Measurements from ENCODE around the gene GHRH. TPM values are rescaled to one million over a fixed set of nuclear protein-coding genes. Genes with fewer than 3 reads are reported as not detected.

GHRH gene
- total RNA-seq, 4 donors from 2014 or later: not detected

GRCh38 chr20:37228082-37228481, 33.5 kb downstream of the GHRH start:
- 30 to 35% methylated on average over 6 of the region's 6 CpGs for WGBS, 2 donors
- DNase-seq: no peak

GRCh38 chr20:37226889-37227288, 34.7 kb downstream of the GHRH start:
- 76 to 85% methylated on average over 3 of the region's 3 CpGs for WGBS, 2 donors
- TF ChIP-seq POLR2A (IDR thresholded peaks at IDR 0.05) (no peak), CTCF (IDR thresholded peaks at IDR 0.05) (no peak)
- Histone ChIP-seq H3K36me3 (peaks cover 18 to 100% (median 57%) of the 10 kb centered on the region in 3 donors), H3K4me3 (no peak overlapping the region), H3K27me3 (no peaks in the 10 kb centered on the region), H3K4me1 (peaks cover 0 to 65% (median 32%) of the 10 kb centered on the region in 3 donors), H3K27ac (peak overlapping the region in 2 of 4 donors; percentile 30 to 75), H3K9me3 (no peaks in the 10 kb centered on the region)
- no peak for DNase-seq
- intact Hi-C loops (cut with DNase I): no loop called here

More at GRCh38 chr20:37228082-37228481, 33.5 kb downstream of the GHRH start:
- intact Hi-C loops (cut with DNase I): no loop called here
- peaks cover 18 to 100% (median 68%) of the 10 kb centered on the region in 3 donors for H3K36me3 ChIP-seq
- peaks cover 0 to 56% (median 32%) of the 10 kb centered on the region in 3 donors for H3K4me1 ChIP-seq
- no peaks in the 10 kb centered on the region for H3K9me3 ChIP-seq
- TF ChIP-seq POLR2A (IDR thresholded peaks at IDR 0.05) (no peak), CTCF (IDR thresholded peaks at IDR 0.05) (no peak)
- H3K4me3 ChIP-seq: no peak overlapping the region
- peak overlapping the region; percentile 1 to 75 (median 32) for H3K27ac ChIP-seq
- no peaks in the 10 kb centered on the region for H3K27me3 ChIP-seq

GRCh38 chr20:37225146-37225545, 36.5 kb downstream of the GHRH start:
- Histone ChIP-seq H3K27me3 (no peaks in the 10 kb centered on the region), H3K36me3 (peaks cover 14 to 100% (median 39%) of the 10 kb centered on the region in 3 donors), H3K4me3 (no peak overlapping the region), H3K9me3 (no peaks in the 10 kb centered on the region), H3K27ac (no peak overlapping the region), H3K4me1 (peaks cover 6 to 71% (median 32%) of the 10 kb centered on the region in 3 donors)
- TF ChIP-seq CTCF (IDR thresholded peaks at IDR 0.05) (no peak), POLR2A (IDR thresholded peaks at IDR 0.05) (no peak)
- intact Hi-C loops (cut with DNase I): no loop called here
- DNase-seq: no peak
- 37 to 75% methylated on average over 5 of the region's 5 CpGs for WGBS, 2 donors

GRCh38 chr20:37223053-37223452, 38.6 kb downstream of the GHRH start:
- no peak overlapping the region for H3K4me3 ChIP-seq
- H3K36me3 ChIP-seq: peaks cover 12 to 99% (median 24%) of the 10 kb centered on the region in 3 donors
- DNase-seq: no peak
- H3K4me1 ChIP-seq: peaks cover 6 to 57% (median 13%) of the 10 kb centered on the region in 3 donors
- TF ChIP-seq POLR2A (IDR thresholded peaks at IDR 0.05) (no peak), CTCF (IDR thresholded peaks at IDR 0.05) (no peak)
- no peaks in the 10 kb centered on the region for H3K27me3 ChIP-seq
- no peaks in the 10 kb centered on the region for H3K9me3 ChIP-seq
- intact Hi-C loops (cut with DNase I): no loop called here
- H3K27ac ChIP-seq: no peak overlapping the region

- peak overlapping the region in 1 of 4 donors; percentile 47 for H3K27ac ChIP-seq
Measured at GRCh38 chr20:37222086-37222485, 39.5 kb downstream of the GHRH start.

More at GRCh38 chr20:37222086-37222485, 39.5 kb downstream of the GHRH start:
- TF ChIP-seq POLR2A (IDR thresholded peaks at IDR 0.05): no peak
- TF ChIP-seq CTCF (IDR thresholded peaks at IDR 0.05): no peak
- intact Hi-C loops (cut with DNase I): no loop called here
- WGBS, 2 donors: 85 to 95% methylated on average over 2 to 4 of the region's 4 CpGs
- DNase-seq: no peak
- Histone ChIP-seq H3K9me3 (no peaks in the 10 kb centered on the region), H3K27me3 (no peaks in the 10 kb centered on the region), H3K4me1 (peaks cover 5 to 47% (median 6%) of the 10 kb centered on the region in 3 donors), H3K36me3 (peaks cover 12 to 99% (median 32%) of the 10 kb centered on the region in 3 donors), H3K4me3 (no peak overlapping the region)
